PFSK-1 (cell line): Measurements from ENCODE around the gene MAPK7.

Experiments used
- FOXP2 ChIP-seq: optimal IDR thresholded peaks from 2 replicates; pipeline ENCODE3; 2011; ENCODE audit warnings: borderline replicate concordance, control low read depth, inconsistent platforms; ENCODE audit not compliant: insufficient read depth; ENCODE audit errors: extremely low read length, extremely low read depth
- POLR2AphosphoS5 ChIP-seq: IDR thresholded peaks from 2 replicates; pipeline ENCODE4 v1.6.1; 2012; ENCODE audit warnings: low read depth, mild to moderate bottlenecking, control low read depth, low read length, moderate library complexity
- SIN3A ChIP-seq: IDR thresholded peaks from 2 replicates; pipeline ENCODE4 v1.6.1; 2012; ENCODE audit warnings: mild to moderate bottlenecking, low read length, moderate library complexity, borderline replicate concordance; ENCODE audit not compliant: insufficient read depth
- TAF1 ChIP-seq: IDR thresholded peaks from 2 replicates; pipeline ENCODE4 v1.6.1; 2012; ENCODE audit warnings: low read length, control low read depth, borderline replicate concordance; ENCODE audit not compliant: insufficient read depth
- TF ChIP-seq, protein P1 (sequence below), 2 experiments: IDR thresholded peaks; 2 replicates each; pipeline versions ENCODE4 v1.6.1 to v1.8.0; 2011 to 2012; ENCODE audit warnings: low read depth in 2 of 2, low read length in 2 of 2, control low read depth in 1 of 2, inconsistent platforms in 1 of 2, mild to moderate bottlenecking in 1 of 2, moderate library complexity in 1 of 2; ENCODE audit not compliant: insufficient read depth in 1 of 2

Gene MAPK7

DNA sequence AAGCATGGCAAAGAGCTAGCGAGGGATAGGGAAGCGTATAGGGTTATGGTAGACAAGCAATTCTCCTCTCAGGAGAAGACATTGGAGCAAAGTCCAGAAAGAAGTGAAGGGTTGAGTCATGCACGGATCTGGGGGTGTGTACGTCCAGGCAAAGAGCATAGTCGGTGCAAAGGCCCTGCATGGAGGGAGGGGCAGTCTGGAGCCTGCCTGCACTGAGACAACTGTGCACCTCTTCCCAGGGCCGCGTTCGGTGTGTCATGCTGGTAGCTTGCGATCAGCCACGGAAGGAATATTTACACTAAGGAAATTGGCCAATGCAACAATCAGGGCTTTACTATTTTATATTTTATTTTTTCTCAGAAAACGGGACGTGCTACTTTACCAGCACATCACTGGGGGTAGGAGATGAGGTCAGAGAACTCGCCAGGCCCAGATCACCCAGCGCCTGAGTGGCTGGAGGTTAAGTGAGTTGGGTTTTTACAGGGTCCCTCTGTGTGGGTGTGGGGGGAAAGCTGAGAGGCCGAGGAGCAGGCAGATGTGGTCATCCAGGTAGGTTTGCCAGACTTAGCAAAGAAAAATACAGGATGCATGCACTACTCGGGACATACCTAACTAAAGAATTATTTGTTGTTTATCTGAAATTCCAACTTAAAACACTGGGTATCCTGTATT is 9.1 kb upstream of the MAPK7 start:
- TF ChIP-seq POLR2AphosphoS5 (no peak), SIN3A (no peak), FOXP2 (no peak), TAF1 (no peak)
- TF ChIP-seq, protein P1, sequence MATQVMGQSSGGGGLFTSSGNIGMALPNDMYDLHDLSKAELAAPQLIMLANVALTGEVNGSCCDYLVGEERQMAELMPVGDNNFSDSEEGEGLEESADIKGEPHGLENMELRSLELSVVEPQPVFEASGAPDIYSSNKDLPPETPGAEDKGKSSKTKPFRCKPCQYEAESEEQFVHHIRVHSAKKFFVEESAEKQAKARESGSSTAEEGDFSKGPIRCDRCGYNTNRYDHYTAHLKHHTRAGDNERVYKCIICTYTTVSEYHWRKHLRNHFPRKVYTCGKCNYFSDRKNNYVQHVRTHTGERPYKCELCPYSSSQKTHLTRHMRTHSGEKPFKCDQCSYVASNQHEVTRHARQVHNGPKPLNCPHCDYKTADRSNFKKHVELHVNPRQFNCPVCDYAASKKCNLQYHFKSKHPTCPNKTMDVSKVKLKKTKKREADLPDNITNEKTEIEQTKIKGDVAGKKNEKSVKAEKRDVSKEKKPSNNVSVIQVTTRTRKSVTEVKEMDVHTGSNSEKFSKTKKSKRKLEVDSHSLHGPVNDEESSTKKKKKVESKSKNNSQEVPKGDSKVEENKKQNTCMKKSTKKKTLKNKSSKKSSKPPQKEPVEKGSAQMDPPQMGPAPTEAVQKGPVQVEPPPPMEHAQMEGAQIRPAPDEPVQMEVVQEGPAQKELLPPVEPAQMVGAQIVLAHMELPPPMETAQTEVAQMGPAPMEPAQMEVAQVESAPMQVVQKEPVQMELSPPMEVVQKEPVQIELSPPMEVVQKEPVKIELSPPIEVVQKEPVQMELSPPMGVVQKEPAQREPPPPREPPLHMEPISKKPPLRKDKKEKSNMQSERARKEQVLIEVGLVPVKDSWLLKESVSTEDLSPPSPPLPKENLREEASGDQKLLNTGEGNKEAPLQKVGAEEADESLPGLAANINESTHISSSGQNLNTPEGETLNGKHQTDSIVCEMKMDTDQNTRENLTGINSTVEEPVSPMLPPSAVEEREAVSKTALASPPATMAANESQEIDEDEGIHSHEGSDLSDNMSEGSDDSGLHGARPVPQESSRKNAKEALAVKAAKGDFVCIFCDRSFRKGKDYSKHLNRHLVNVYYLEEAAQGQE (IDR thresholded peaks at IDR 0.05; ENCODE audit: insufficient read depth in 1 of 2, low read depth in 2 of 2, low read length in 2 of 2) = no peak

DNA sequence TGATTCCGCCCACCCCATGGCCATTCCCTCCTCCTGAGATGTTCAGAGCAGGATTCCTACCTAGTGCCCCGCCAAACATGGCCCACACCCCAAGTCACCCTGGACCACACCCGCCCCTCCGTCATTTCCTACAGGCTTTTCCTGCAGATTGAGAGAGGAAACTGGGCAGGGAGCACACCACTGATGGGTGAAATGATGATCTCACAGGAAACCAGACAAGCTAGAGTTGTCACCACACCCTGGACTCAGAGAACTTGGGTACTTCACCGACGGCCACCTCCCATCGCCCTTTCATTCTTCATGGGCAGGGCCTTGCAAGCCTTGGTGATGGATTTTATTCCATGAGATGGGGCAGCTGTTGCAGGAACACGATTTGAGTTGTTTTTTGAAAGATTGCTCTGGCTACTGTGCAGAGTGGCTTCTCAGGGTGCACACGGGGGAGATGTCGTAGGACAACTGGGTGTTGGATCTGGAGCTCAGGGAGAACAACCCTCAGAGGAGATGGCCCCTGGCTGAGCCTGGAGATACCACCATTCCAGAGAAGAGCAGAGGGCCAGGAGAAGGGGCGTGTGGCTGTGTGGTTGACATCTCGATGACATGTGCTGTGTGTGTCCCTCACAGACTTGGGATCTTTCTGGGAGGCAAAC is 8.3 kb upstream of the MAPK7 start:
- TF ChIP-seq, protein P1 (IDR thresholded peaks at IDR 0.05; ENCODE audit: insufficient read depth in 1 of 2, low read depth in 2 of 2, low read length in 2 of 2) = no peak
- TF ChIP-seq FOXP2 (no peak), TAF1 (no peak), SIN3A (no peak), POLR2AphosphoS5 (no peak)

DNA sequence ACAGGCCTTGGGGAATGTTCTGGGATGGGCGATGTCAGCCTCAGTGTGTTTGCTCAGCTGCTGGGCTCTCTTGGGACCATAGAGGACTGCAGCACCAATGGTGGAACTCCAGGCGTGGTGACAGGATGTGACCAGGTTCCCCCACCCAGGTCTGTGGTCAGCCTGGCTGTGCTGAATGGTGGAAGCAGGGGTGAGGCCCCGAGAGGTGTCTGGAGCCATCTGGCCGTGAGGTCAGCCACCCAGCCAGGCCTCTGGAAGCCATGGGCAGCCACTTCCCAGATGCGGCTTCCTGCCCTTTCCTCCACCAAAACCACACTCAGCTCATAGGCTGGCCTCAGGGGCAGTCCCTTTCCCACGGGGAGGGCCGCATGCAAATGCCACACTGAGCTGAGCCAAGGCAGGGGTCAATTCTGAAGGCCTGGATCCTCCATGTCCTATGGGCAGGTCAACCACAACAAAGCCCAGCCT is 7.8 kb upstream of the MAPK7 start:
- TF ChIP-seq SIN3A (no peak), TAF1 (no peak), FOXP2 (peak; percentile 20), POLR2AphosphoS5 (no peak)
- TF ChIP-seq, protein P1 (IDR thresholded peaks at IDR 0.05; ENCODE audit: insufficient read depth in 1 of 2, low read depth in 2 of 2, low read length in 2 of 2) = no peak

DNA sequence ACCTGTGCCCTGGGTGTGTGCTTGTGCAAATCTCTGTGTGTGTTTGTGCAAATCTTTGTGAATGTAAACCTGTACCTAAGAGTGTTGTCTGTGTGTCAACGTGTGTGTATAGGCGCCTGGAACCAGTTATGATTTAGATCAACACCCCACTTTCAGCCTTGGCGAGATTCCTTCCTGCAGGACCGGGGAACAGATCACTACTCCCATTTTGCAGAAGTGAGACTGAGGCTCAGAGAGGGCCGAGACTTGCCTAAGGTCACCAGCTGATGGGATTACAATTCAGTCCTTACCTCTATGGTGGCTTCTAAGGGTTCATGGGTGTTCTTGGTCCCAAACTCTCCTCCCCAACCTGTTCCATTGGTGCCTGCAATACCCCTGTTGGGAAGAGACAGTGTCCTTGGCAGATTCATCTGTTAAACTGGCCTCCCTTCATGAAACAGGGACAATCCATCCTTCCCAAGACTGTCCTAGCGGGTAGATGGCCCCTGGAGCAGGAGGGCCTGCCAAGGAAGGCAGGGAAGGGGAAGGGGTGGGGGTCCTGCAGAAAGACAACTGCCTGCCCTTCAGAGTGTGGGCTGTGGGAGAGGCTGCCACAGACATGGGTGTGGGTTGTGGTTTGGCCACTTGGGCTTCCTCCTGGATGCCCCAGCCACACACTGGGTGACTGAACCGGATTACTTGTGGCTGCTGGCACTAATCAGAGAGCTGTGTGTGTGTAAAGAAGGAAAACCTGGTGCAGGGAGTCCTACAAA is 6.9 kb upstream of the MAPK7 start:
- TF ChIP-seq FOXP2 (no peak), TAF1 (no peak), SIN3A (no peak)

DNA sequence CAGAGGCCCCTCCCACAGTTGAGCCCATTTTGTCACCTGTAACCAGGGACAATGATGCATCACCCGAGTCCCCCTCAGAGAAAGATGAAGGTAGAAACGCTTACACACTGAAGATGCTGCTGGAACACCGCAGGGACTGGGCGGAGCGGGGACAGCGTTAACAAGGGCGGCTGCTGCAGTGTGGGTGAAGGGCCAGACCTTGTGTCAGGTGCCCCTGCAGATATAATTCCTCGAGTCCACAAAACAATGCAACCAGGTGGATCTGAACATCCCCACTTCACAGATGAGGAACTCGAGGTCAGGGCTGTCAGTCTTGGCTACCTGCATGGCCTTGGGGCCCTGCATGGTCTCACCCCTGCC is 6.3 kb upstream of the MAPK7 start:
- TF ChIP-seq FOXP2 = no peak
- no peak for TF ChIP-seq TAF1
- TF ChIP-seq, protein P1 (IDR thresholded peaks at IDR 0.05; ENCODE audit: insufficient read depth in 1 of 2, low read depth in 2 of 2, low read length in 2 of 2) = no peak
- TF ChIP-seq POLR2AphosphoS5 = no peak
- TF ChIP-seq SIN3A = no peak
